HG03064 (cell line): ENCODE data around the gene VAX1.

Experiments
- ATAC-seq: cut with Tn5 transposase; IDR thresholded peaks from one replicate; pipeline ENCODE4 v1.9.1; 2021; ENCODE audit warnings: low read depth; ENCODE audit not compliant: unreplicated experiment

VAX1 gene

DNA sequence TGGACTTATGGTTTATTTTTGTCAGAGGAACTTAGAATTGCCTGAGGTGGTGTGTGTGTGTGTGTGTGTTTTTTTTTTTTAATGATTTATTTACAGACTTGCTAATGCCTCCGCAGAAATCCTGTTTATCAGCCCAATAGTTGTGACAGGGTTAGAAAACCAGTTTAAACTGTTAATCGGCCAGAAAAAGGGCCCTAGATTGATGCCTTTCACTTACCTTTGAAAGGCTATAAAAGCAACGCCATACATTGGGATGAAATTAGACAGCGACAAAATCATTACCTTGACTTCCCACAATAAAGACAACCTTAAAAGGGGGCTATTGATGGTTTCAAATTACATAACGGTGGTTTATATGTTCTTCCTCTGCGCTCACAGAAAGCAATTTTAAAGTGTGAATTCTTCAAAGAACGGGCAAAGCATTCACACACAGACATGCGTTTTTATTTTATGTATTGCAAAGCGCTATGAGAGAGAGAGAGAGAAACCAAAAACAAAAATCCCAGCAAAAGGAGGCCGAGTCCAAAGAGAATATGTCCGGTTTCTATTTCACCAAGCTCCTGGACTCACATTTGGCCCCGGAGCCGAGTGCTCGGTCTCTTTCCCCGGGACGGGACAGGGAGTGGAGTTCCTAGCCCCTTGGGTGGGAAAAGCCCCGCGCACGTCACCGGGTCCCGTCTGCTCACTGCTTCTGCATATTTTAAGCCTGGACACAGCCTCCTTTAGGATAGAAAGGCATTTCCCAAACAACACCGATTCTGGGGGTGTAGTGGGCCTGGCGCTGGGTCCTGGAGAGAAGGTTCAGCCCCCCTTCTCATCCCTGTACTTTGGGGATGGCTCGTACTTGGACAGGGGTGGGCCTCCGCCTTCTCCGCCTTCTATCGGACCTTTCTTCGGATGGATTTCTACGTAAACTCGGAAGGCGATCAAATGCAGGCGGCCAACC is 26.8 kb upstream of the VAX1 start:
- no peak for ATAC-seq

- ATAC-seq = no peak
These were observed 26.0 kb upstream of the VAX1 start for GRCh38 chr10:117163954-117164548.

GRCh38 chr10:117163061-117163953 is 25.2 kb upstream of the VAX1 start:
- no peak for ATAC-seq

GRCh38 chr10:117162093-117163060 is 24.3 kb upstream of the VAX1 start:
- no peak for ATAC-seq

- ATAC-seq = no peak
These were observed 23.4 kb upstream of the VAX1 start for GRCh38 chr10:117161386-117162033.

DNA sequence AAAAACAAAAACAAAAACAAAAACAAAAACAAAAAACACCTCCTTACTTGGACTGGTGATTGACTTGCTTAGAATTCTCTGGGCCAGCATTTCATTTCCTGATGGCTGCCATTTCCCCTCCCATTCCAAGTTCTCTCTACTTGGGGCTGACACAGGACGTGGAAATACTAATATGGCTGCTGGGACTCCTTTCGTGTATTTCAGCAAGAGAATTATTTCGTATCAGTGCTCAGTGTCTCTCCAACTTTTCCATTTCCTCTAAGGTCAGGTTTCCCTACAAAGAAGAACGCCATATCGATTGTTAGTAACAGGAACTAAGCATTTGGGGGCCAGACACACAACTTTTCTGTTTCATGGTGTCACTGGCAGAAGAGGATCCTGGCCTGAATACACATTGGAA is 22.5 kb upstream of the VAX1 start:
- ATAC-seq = no peak

- ATAC-seq = no peak
These were observed 21.3 kb upstream of the VAX1 start for GRCh38 chr10:117159390-117159789.

GRCh38 chr10:117158297-117158696 is 20.2 kb upstream of the VAX1 start:
- no peak for ATAC-seq

DNA sequence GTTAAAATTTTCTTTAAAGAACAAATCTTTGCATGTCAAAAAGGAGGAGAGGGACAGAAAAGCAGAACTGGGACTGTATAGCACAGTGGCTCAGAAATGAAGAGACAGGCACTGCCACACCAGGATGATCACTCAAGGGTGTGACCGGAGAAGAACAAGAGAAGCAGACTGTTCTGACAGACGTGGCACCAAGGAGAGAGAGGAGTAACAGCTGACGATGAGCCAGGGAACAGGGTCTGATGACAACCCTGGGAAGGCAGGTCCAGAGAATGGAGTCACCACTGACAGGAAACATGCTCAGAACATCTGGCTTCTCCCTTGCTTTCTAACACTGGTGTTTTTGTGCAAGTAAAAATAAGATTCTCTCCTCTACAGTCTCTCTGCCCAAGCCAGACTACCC is 14.6 kb upstream of the VAX1 start:
- ATAC-seq = no peak

- ATAC-seq = no peak
These were observed 10.2 kb upstream of the VAX1 start for GRCh38 chr10:117148284-117148683.

GRCh38 chr10:117145019-117145418 is 6.9 kb upstream of the VAX1 start:
- ATAC-seq = no peak

- no peak for ATAC-seq
These were observed 5.2 kb upstream of the VAX1 start for GRCh38 chr10:117143103-117143823.

GRCh38 chr10:117140525-117140902 is 2.4 kb upstream of the VAX1 start:
- no peak for ATAC-seq

- no peak for ATAC-seq
These were observed 1.8 kb upstream of the VAX1 start for GRCh38 chr10:117139581-117140524.

DNA sequence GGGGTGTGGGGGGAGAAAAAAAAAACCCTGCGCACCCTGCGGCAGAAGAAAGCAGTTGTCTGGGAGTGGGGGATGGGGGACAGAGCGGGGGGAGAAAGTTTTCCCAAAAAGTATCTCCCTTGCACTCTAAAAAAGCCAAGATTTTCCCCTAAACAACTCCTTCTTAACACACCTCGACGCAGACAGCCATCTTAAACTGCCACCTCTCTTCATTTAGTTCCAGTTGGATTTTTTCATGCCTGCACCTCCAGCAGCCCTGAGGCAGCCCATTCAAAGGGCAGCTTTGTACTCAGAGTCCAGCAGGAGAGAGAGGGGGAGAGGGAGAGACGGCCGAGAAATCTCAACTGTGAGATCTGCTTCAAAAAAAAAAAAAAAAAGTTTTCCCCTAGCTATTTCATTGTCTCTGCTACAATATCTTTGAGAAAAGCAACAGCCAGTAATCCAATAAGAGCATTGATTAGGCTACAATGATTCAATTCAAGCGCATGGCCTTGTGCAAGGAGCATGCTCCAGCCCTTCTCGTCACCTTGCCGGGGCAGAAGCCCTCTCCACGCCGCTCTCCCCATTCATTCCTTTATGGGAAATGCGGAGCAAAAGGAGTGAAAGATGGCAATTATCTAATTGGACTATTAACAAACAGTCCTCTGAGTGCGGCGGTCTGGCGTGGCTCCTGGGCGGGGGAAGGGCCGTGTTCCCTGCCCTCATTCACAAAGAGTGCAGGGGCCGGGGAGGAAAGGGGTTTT is 939 bp upstream of the VAX1 start:
- ATAC-seq = no peak

DNA sequence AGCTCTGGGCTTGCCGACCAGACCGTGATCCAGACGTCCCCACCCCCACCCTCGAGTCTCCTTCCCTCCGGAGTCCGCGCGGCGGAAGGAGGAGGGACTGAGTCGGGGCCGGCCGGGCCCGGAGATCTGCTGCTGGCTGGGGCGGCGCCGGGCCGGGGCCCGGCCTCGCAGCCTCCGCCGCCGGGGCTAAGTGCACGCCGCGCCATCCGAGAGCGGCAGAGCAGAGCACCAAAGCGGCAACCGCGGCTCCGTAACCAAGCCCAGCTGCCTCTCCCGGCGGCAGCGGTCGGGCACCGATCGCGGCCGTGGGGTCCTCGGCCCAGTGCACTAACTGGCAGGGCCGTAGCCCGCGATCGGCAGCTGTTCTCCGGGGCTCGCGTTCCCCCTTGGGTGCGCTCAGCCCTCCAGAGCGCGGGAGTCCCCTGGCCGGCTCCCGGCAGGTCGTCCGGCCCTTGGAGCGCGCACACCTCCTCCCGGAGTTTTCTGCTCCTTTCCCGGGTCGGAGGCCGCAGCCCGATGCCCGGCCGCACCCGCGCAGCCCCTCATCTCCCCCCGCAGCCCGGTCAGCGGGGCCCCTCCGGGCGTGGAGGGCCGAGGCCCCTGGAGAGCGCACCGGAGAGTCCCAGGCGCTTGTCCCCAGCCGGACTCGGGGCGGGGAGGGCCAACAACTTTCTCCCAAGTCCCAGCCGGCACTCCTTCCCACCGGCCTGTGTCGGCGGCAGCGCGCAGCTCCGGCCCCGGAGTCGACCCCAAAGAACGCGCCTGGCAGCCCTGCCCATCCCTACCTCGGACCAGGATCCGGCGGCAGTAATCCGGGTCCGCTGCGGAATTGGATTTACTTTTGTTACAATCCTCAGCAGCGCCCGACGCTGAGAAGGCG is 799 bp downstream of the VAX1 start:
- no peak for ATAC-seq
